H1 (cell line): ENCODE data around the gene TRDN.

Experiments
- BACH1 ChIP-seq: IDR thresholded peaks from 2 replicates; pipeline ENCODE4 v1.6.1; 2012; ENCODE audit warnings: low read length, improper control_type of control experiment
- CHD2 ChIP-seq: IDR thresholded peaks from 2 replicates; pipeline ENCODE4 v1.6.1; 2012; ENCODE audit warnings: low read length, improper control_type of control experiment
- CTCF ChIP-seq, 3 experiments: IDR thresholded peaks; 1 replicate in 2 of 3; 2 replicates in 1 of 3; pipeline versions ENCODE4 v1.5.1 to v1.6.1; 2011; ENCODE audit warnings: low read length in 3 of 3, mild to moderate bottlenecking in 3 of 3, inconsistent platforms in 2 of 3, low read depth in 1 of 3, moderate library complexity in 1 of 3; ENCODE audit not compliant: insufficient read depth in 1 of 3; ENCODE audit errors: control extremely low read depth in 1 of 3
- EP300 ChIP-seq, 2 experiments: IDR thresholded peaks; 1 replicate in 1 of 2; 2 replicates in 1 of 2; pipeline ENCODE4 v1.6.1; 2011 to 2012; ENCODE audit warnings: low read depth in 2 of 2, low read length in 2 of 2, mild to moderate bottlenecking in 2 of 2, borderline replicate concordance in 1 of 2, inconsistent platforms in 1 of 2, moderate library complexity in 1 of 2
- EZH2 ChIP-seq: fragments of 200-600 bp; sonication (generic); IDR thresholded peaks from 2 replicates; pipeline ENCODE4 v1.7.1; 2012; ENCODE audit warnings: low read depth, mild to moderate bottlenecking, moderate library complexity, low read length, inconsistent platforms; ENCODE audit not compliant: severe bottlenecking
- JUN ChIP-seq: IDR thresholded peaks from 2 replicates; pipeline ENCODE4 v1.6.1; 2011; ENCODE audit warnings: low read depth, mild to moderate bottlenecking, improper control_type of control experiment, low read length
- KDM1A ChIP-seq: fragments of 200-600, 300-600 bp; sonication (generic); IDR thresholded peaks from 2 replicates; pipeline ENCODE4 v1.7.1; 2016; ENCODE audit warnings: mild to moderate bottlenecking, low read length, borderline replicate concordance
- MAFK ChIP-seq: IDR thresholded peaks from 2 replicates; pipeline ENCODE4 v1.6.1; 2012; ENCODE audit warnings: low read depth, mild to moderate bottlenecking, improper control_type of control experiment, low read length
- POLR2A ChIP-seq, 2 experiments: IDR thresholded peaks; 1 replicate in 1 of 2; 2 replicates in 1 of 2; pipeline ENCODE4 v1.6.1; 2011; ENCODE audit warnings: low read depth in 2 of 2, low read length in 2 of 2, mild to moderate bottlenecking in 2 of 2; ENCODE audit errors: control extremely low read depth in 1 of 2
- RNF2 ChIP-seq: fragments of 200-900, 300-1000 bp; sonication (generic); IDR thresholded peaks from 2 replicates; pipeline ENCODE4 v1.7.1; 2016; ENCODE audit warnings: borderline replicate concordance, low read depth, mild to moderate bottlenecking, antibody characterized with exemption, low read length; ENCODE audit not compliant: poor library complexity, severe bottlenecking; ENCODE audit errors: missing control alignments
- SRF ChIP-seq: IDR thresholded peaks from 2 replicates; pipeline ENCODE4 v1.6.1; 2011; ENCODE audit warnings: mild to moderate bottlenecking, low read depth, low read length, moderate library complexity
- TAF1 ChIP-seq: IDR thresholded peaks from 2 replicates; pipeline ENCODE4 v1.6.1; 2011; ENCODE audit warnings: mild to moderate bottlenecking, low read depth, low read length

- TF ChIP-seq POLR2A (IDR thresholded peaks at IDR 0.05; ENCODE audit: control extremely low read depth in 1 of 2, low read depth in 2 of 2, low read length in 2 of 2) = no peak
- no peak for TF ChIP-seq TAF1
- TF ChIP-seq MAFK = no peak
- TF ChIP-seq CTCF (IDR thresholded peaks at IDR 0.05; ENCODE audit: control extremely low read depth in 1 of 3, insufficient read depth in 1 of 3, low read depth in 1 of 3, low read length in 3 of 3) = no peak
- TF ChIP-seq RNF2 = no peak
- no peak for TF ChIP-seq BACH1
- TF ChIP-seq EZH2 = no peak
- TF ChIP-seq EP300 (IDR thresholded peaks at IDR 0.05; ENCODE audit: borderline replicate concordance in 1 of 2, low read depth in 2 of 2, low read length in 2 of 2) = no peak
- no peak for TF ChIP-seq CHD2
- TF ChIP-seq SRF = no peak
- no peak for TF ChIP-seq JUN
- TF ChIP-seq KDM1A = no peak
These were observed 11.3 kb upstream of the TRDN start for GRCh38 chr6:123648020-123648580.
